ENCODE data around the gene FBRS. TPM values are rescaled to one million over a fixed set of nuclear protein-coding genes. Genes with fewer than 3 reads are reported as not detected.

The FBRS gene
- total and polyA plus RNA-seq, 7 donors, result 12.5 to 61.6 (median 28.1) TPM

DNA sequence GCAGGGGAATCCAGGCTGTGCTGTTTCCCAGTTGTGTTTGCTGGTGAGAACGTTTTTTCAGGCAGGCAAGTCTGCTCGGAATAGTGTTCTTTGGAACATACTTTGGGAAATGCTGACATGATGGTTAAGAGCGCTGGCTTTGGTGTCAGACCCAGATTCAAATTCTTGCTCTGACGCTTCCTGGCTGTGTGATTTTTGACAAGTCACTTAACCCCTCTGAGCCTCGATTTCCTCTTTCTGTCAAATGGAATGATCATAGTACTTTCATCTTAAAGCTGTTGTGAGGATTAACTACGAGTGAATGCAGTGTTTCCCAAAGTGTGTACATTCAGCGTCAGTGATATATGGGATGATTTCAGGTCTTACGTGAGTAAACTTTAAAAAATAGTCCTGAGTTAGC is 4.8 kb downstream of the FBRS start:
- H3K9me3 ChIP-seq, result no peaks in the 10 kb centered on the region
- no peak overlapping the region for H3K27ac ChIP-seq
- peaks cover 33 to 74% (median 68%) of the 10 kb centered on the region in 4 donors for H3K36me3 ChIP-seq
- no peak for DNase-seq
- no peak overlapping the region for H3K4me3 ChIP-seq
- peaks cover 0 to 51% (median 43%) of the 10 kb centered on the region in 4 donors for H3K4me1 ChIP-seq
- intact Hi-C loops (cut with DNase I), result no loop called here
- WGBS, 2 donors, result 86 to 87% methylated on average over 8 of the region's 8 CpGs
- TF ChIP-seq POLR2A (IDR thresholded peaks at IDR 0.05) (no peak), POLR2AphosphoS5 (IDR thresholded peaks at IDR 0.05) (no peak), EP300 (IDR thresholded peaks at IDR 0.05) (no peak), CTCF (IDR thresholded peaks at IDR 0.05) (no peak)
- no peaks in the 10 kb centered on the region for H3K27me3 ChIP-seq

GRCh38 chr16:30663820-30664219 is 5.6 kb downstream of the FBRS start:
- Histone ChIP-seq H3K4me3 (no peak overlapping the region), H3K27me3 (no peaks in the 10 kb centered on the region), H3K27ac (no peak overlapping the region), H3K4me1 (peaks cover 0 to 51% (median 43%) of the 10 kb centered on the region in 4 donors), H3K36me3 (peaks cover 41 to 82% (median 76%) of the 10 kb centered on the region in 4 donors), H3K9me3 (no peaks in the 10 kb centered on the region)
- TF ChIP-seq EP300 (IDR thresholded peaks at IDR 0.05) (no peak), POLR2A (IDR thresholded peaks at IDR 0.05) (no peak), CTCF (IDR thresholded peaks at IDR 0.05) (no peak), POLR2AphosphoS5 (IDR thresholded peaks at IDR 0.05) (no peak)
- no peak for DNase-seq
- WGBS, 2 donors, result 82 to 84% methylated on average over 9 of the region's 9 CpGs
- intact Hi-C loops (cut with DNase I), result no loop called here

DNA sequence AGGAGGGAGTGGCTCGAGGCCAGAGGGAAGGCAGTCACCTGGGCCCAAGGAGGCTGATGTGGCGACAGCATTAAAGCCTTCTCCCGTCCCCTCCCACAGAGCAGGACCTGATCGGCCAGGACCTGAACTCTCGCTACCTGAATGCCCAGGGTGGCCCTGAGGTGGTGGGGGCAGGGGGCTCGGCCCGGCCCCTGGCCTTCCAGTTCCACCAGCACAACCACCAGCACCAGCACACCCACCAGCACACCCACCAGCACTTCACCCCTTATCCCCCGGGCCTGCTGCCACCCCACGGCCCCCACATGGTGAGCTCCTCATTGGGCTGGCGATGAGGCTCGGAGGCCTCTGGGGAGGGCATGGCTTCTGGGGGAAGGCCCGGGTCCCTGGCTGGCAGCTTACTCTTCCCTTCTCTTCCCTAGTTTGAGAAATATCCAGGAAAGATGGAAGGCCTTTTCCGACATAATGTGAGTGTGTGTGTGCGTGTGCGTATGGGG is 6.4 kb downstream of the FBRS start:
- H3K27ac ChIP-seq, result no peak overlapping the region
- H3K4me3 ChIP-seq, result no peak overlapping the region

DNA sequence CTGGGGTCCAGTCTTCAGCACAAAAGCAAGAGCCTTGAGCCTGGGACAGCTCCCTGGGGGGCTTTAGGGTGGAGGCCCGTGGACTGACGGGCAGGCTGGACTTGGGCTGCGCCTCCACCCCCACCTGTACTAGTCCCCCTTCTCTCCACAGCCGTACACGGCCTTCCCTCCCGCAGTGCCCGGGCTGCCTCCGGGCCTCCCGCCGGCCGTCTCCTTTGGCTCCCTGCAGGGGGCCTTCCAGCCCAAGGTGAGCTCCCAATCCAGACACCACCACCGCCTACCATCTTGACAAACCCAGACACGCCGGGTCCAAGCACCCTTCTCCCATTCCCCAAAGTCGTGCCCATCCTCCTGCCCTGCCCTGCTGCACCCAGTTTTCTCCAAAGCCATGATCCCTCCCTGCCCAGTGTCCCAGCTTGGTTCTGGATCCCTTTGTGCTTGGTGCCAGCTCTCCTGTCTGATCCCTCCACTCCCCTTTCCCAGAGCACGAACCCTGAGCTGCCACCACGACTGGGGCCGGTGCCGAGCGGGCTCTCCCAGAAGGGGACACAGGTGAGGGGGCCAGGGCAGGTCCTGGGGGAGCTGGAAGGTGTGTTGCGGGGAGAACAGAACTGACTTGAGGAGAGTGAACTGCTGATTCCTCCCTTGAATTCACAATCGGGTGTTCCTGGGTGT is 7.1 kb downstream of the FBRS start:
- 91 to 92% methylated on average over 22 of the region's 22 CpGs for WGBS, 2 donors
- Histone ChIP-seq H3K4me1 (peaks cover 0 to 46% (median 38%) of the 10 kb centered on the region in 4 donors), H3K27me3 (no peaks in the 10 kb centered on the region), H3K9me3 (no peaks in the 10 kb centered on the region), H3K27ac (no peak overlapping the region), H3K4me3 (no peak overlapping the region), H3K36me3 (peaks cover 55 to 96% (median 91%) of the 10 kb centered on the region in 4 donors)
- no peak for TF ChIP-seq EP300 (IDR thresholded peaks at IDR 0.05)
- no peak for TF ChIP-seq CTCF (IDR thresholded peaks at IDR 0.05)
- no peak for TF ChIP-seq POLR2A (IDR thresholded peaks at IDR 0.05)
- no peak for TF ChIP-seq POLR2AphosphoS5 (IDR thresholded peaks at IDR 0.05)
- no peak for DNase-seq
- intact Hi-C loops (cut with DNase I), result no loop called here

More for the DNA sequence above, 6.4 kb downstream of the FBRS start:
- intact Hi-C loops (cut with DNase I), result no loop called here
- WGBS, 2 donors, result 90 to 95% methylated on average over 15 of the region's 15 CpGs
- Histone ChIP-seq H3K4me1 (peaks cover 0 to 51% (median 43%) of the 10 kb centered on the region in 4 donors), H3K9me3 (no peaks in the 10 kb centered on the region), H3K27me3 (no peaks in the 10 kb centered on the region), H3K36me3 (peaks cover 48 to 90% (median 85%) of the 10 kb centered on the region in 4 donors)
- TF ChIP-seq POLR2AphosphoS5 (IDR thresholded peaks at IDR 0.05), result no peak
- no peak for TF ChIP-seq CTCF (IDR thresholded peaks at IDR 0.05)
- no peak for DNase-seq
